Fibroblast of skin of back (primary cell): ENCODE measurements around the gene C2orf76.

ENCODE experiments used
- DNase-seq: peaks from one replicate; pipeline ENCODE4 v3.0.0-alpha.2; 2013

The C2orf76 gene

DNA sequence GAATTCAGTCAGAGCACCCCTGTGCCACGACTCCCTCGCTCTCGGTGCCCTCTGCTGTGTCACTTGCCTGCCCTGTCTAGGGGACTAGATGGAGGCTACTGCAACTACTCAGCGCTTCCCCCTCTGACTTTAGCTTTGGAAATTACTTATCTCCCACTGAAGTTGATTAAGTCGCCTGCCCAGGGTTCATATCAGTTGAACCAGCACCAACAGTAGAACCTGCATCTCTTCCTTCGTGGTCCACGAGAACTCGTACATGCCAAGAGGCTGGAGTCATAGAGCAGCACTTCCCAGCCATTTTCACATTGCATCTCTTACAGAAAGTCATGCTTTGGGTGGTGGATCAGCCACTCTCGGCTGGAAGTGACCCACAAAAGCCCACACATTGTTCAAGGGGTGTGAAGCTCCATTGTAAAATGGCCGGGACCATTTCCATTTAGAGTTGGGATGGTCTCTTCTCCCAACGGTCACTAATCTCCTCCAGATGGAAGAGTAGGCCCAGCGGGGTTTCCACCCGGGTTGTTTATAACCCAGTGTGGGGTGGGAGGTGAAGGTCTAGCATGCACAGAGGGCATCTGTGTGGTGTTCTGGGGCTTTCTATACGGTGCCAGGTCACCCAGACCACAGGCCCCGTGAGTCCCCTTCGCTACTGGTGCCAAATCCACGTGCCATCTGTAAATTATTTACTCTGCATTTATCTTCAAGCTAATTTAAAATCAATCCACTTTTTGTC, 105.0 kb downstream of the C2orf76 start:
- DNase-seq: peak; percentile 48

DNA sequence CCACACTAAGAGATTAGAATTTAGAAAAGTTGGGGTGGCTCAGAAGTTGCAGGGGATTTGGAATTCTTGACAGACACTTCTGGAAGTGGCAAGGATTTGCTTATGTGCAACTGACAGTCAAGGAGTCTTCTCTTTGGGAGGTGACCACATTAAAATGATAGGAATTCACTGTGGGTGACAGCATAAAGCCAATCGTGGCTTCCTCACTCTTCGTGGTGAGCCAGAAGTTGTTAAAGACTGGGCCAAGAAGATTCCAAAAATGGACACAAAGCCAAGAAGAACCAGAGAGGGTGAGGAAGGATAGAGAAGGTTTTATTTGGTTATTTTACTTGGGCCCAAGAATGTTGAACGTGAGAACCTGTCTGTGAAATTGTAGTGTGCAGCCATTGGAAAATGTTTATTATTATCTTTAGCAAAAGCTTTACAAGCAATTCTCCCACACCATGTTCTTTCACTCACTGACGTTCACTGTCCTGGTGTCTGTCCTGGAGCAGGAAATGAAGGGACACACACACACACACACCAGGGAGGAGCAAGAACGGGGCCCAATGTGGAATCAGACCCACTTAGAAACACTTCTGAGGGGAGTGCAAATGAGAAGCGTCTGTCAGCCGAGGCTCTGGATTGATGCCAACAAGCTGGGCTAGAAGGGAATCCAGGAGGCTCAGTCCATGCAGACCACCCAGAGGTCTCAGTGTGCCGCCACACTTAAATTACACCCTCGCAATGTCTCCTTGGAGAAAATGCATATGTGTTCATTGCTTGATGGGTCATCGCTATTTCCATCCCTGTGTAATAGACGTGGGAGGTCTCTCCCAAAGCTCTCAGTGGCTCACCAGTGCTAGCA, 105.8 kb downstream of the C2orf76 start:
- peak; percentile 92 for DNase-seq

DNA sequence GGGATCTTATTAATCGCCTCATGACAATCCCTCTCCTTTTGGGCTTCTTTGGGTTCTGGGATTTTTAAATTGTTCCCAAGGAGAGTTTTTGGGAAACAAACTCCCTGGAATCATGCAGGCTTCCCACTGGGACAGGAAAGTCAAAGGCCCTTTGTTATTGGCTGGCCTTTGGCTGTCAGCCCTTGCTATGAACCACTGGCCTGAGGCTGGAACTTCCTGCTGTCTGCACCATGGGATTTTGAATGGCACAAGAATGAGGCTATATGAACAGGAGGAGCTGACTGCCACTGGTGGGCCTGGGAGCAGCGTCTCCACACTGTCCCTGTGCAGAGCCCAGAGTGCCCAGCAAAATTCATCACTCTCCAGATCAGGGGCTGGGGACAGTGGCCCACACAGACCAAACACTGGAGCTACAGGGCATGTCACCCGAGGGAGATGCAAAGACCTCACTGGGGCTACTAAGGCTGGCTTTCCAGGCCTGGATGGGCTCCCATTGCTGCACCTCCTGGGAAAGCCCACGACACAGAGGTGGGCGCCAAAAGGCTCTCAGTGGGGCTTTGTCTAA, 107.3 kb downstream of the C2orf76 start:
- peak; percentile 44 for DNase-seq

DNA sequence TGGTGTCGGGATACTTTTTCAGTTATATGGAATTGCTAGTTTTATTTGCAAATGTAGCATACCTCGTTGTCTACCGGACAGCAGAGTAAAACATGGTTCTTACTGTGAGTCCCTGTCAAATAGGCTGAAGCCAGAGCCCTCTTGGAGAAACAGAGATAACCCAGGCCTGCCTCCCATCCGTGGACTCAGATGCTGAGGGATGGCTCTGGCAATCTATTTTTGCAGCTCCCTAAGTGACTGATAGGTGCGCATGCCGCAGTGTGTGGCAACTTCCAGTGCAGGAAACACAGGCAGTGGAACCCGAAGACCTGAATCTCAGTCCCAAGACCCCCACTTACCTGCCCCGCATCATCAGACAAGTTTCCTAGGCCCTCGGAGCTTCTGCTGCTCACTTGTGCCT, 109.4 kb downstream of the C2orf76 start:
- DNase-seq: no peak

DNA sequence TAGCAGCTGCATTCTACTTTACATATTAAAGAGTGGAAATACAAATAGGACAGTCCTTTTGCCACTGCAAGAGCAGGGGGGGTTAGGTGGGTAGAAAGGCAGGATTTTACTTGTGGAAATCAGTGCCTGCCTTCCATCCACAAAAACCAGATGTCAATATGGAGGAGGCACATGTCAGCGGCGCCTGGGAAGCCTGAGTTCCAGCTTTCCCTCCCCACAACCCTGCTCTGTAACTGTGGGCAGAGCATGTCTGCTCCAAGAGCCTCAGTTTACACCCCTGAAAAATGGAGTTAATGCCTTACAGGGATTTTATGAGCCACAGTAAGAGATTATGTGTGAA, 110.1 kb downstream of the C2orf76 start:
- no peak for DNase-seq

DNA sequence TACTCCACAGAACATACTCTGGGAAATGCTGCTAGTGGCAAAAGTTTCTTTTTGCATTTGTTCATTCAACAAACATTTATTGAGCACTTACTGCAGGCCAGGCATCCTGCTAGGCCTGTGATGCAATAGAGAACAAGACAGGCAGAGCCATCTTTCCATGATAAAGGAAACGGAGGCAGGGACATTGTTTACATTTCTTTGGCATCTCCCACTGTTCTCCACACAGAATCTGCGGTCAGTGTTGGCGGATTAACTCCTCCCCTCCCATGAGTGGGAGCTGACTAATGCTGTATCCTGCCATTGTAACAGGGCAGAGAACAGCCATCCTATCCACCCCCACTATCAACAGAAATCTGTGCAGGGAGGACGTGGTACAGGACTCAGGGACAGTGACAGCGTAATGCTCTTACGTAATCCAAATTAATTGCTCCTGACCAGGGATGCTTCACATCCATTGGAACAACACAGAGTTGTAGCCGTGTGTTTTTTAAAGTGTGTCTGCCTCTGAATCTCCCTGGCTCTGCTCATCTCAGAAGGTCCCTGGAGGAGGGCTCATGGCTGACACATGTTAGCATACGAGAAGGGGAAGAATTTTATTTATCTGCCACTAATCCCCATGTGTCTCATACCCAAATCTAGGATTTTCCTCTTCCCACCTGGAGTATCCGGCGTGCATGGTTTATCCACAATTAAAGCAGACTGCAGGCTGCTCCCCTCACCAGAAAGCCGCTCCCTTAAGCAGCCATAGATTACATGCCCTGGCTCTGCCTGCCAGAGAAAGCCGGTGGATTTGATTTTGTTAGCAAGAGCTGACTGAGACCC, 110.7 kb downstream of the C2orf76 start:
- DNase-seq: peak; percentile 99

DNA sequence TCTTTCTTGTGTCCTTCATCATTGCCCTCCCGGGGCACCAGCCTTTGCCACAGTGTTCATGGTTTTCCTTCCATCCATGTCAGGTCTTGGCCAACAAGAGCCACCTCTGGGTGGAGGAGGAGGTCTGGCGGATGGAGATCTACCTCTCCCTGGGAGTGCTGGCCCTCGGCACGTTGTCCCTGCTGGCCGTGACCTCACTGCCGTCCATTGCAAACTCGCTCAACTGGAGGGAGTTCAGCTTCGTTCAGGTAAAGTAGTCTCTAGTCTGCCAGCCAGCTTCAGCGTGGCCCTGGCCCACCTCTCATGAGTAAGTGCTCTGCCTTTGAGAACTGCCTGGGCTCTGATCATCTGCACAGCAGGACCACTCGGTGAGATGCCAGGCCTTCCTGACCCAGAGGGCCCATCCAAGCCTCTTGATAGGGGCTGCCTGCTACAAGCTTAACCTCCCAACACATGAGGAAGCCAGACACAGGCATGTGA, 112.0 kb downstream of the C2orf76 start:
- no peak for DNase-seq

DNA sequence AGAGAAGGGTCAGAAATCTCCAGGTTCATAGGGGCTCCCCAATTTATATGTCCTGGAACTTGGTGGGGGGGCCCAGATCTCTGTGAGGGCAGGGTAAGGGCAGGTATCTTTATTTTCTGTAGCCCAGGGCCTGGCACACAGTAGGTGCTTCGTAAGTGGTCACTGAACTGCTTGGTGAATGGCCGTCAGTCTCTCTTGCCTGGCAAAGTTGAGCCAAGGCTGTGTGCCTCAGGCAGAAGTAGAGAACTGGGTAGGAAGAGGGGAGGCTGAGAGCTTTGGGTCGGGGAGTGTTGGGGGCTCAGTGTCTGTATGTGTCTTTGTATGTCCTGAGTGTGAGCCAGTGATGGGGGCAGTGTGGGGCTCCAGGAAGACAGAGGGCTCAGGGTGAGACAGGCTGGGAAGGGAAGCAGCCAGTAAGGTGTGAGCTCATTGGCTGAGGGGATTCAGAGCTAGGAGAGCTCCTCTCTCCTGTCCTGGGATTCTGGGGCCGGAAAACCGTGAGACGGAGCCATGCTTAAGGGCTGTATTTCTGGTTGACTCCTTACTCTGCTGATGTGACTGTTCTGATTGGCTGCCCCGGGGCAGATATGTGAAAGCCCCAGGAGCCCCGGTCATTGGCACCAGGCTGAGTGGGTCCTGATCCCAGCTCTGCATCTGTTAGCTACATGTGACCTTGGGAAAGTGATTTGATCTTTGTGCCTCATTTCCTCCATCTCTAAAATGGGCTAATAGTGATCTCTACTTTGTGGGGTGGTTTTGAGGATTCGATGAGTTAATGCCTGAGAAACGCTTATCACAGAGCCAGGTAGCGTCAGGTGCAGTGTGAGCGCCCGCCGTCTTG, 112.7 kb downstream of the C2orf76 start:
- DNase-seq: no peak

DNA sequence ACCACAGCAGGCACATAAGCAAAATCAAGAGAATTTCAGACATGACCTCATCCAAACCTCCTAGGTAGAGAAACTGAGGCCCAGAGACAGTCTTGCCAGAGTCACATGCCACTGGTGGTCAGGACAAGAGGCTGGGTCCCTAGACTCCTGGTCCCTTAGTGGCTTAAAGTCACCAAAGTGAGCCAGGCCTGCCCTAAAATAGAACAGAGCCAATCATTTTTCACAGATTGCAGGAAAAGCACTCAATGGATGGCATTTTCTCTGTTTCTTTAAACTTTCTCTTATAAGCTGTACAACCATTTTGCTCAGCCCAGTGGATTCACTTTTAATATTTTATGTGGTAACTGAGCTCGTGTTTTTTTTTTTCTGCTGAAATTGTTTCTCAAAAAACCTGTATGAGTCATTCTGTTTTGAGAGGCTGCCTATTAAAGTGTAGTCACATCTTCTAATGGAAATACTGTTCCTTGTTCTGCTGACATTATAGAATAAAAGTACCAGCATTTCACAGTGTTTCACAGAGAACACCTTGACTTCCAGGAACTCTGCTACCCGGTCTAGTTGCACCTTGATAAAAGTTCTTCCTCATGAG, 113.4 kb downstream of the C2orf76 start:
- DNase-seq: peak; percentile 70
